Hematopoietic multipotent progenitor cell treated with erythropoietin and hydrocortisone succinate and interleukin-3 and kit ligand, for 4 days (in vitro differentiated cells): ENCODE data around the gene POLR2A.

ENCODE experiments used
- DNase-seq: peaks from one replicate; pipeline ENCODE4 v3.0.0-alpha.2; 2015

Gene POLR2A

DNA sequence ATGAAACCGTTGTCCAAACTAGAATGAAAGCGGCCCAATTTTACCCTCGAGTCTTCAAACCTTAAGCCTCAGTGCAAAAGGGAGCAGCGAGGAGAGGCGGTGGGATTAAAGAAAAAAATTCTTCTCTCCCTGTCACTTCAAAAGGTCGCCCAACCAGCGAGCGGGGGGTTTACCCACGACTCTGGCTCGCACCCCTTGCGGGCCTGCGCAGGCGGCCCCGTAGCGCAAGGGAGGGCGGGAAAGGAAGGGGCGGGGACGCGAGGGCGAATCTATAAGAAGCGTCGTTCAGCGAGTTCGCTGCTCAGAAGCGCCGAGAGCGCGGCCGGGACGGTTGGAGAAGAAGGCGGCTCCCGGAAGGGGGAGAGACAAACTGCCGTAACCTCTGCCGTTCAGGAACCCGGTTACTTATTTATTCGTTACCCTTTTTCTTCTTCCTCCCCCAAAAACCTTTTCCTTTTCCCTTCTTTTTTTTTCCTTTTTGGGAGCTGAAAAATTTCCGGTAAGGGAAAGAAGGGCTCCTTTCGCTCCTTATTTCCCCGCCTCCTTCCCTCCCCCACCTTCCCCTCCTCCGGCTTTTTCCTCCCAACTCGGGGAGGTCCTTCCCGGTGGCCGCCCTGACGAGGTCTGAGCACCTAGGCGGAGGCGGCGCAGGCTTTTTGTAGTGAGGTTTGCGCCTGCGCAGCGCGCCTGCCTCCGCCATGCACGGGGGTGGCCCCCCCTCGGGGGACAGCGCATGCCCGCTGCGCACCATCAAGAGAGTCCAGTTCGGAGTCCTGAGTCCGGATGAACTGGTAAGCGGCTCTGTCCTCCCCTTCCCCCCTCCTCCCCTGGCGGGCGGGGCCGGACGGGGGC lies at the start of gene POLR2A:
POLR2A (plus strand) TSS at position 300 of the 852 bp plus-strand sequence.
- peak; percentile 98 for DNase-seq

DNA sequence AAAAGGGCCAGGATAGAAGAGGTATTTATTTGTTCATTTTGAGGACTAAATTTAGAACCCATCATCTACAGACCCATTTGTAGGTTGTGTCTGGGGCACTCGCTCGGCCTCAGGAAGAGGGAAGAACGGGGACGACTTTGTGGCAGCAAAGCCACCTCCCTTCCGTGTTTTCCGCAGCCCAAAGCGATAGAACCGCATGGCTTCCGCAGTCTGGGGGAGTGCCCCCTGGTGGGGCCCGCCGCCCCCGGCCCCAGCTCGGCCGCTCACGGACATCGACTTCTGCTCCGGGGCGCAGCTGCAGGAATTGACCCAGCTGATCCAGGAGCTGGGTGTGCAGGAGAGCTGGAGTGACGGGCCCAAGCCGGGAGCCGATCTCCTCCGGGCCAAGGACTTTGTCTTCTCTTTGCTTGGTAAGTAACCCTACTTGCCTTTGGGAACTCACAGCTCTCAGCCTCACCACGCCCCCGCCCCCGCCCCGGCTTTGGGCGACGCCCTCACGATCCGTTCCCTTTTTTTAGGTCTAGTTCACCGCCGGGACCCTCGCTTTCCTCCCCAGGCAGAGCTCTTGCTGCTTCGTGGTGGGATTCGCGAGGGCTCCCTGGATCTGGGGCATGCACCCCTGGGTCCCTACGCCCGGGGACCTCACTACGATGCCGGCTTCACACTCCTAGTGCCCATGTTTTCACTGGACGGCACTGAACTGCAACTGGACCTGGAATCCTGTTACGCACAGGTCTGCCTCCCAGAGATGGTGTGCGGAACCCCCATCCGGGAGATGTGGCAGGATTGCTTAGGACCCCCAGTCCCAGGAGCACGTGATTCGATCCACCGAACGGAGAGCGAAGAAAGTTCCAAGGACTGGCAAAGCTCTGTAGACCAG lies 48.2 kb upstream of the POLR2A start:
- DNase-seq = peak; percentile 87

DNA sequence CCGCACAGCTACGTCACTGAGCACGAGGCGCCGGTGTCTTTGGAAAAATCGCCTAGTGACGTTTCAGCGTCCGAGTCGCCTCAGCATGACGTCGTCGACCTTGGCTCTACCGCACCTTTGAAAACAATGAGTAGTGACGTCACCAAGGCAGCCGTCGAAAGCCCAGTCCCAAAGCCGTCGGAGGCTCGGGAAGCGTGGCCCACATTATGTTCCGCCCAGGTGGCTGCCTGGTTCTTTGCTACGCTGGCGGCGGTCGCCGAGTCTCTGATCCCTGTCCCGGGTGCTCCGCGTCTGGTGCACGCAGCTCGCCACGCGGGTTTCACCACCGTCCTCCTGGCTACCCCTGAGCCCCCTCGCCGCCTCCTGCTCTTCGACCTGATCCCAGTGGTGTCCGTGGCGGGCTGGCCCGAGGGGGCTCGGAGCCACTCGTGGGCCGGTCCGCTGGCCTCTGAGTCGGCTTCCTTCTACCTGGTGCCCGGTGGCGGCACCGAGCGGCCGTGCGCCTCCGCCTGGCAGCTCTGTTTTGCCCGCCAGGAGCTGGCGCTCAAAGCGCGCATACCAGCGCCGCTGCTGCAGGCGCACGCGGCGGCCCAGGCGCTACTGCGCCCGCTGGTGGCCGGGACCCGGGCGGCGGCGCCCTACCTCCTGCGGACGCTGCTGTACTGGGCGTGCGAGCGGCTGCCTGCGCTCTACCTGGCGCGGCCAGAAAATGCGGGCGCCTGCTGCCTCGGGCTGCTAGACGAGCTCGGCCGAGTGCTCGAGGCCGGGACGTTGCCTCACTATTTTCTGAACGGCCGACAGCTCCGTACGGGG lies 47.4 kb upstream of the POLR2A start:
- peak; percentile 94 for DNase-seq

DNA sequence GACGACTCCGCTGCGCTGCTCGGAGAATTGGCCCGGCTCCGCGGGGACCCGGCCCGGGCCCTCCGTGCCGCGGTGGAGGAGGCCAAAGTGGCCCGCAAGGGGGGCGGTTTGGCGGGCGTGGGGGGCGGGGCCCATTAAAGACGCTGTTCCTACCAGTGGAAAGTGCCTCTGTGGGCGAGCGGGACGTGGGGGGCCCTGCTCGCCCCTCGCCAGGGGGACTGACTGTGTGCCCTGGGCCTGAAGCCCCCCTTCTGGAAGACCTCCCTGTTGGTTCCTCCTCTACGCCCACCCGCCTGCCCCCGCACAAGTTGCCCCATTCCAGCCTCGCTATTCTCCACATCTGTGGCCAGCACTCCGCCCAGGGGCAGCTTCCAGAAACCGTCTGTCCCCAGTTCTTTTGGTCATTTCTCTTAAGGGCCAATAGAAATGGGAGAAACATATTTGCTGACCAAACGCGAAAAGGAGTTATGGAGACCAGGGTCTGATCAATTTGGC lies 46.8 kb upstream of the POLR2A start:
- DNase-seq = no peak

DNA sequence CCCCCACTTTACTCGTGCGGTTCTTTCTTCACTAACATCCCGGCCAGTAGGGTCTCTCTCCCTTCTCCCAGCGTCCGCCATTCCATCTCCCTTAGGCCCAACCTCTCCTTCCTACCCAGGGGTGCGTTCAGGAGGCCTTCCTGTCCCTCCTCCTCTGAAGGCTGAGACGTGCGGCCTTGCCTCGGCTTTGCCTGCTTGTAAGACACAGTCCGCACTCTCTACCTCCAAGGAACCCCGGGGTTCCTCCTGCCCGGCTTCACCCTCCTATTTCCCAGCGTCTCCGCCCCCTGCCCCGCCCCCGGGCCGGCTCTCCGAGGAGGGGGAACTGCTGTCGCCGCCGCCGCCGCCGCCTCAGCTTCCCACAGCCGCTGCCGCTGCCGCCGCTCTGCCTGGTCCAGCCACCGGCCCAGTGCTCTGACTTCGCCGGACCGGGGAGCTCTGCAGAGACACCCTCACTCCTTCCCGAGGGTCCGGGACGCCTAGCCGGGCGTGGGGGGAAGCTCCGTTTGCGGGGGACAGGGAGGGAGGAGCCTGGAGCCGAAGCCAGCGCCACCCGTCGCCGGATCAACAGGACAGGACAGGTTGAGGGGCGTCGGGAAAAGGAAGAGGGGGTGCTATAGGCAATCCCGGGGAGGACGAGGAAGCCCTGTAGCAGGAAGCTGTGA lies 46.1 kb upstream of the POLR2A start:
- DNase-seq = peak; percentile 79

DNA sequence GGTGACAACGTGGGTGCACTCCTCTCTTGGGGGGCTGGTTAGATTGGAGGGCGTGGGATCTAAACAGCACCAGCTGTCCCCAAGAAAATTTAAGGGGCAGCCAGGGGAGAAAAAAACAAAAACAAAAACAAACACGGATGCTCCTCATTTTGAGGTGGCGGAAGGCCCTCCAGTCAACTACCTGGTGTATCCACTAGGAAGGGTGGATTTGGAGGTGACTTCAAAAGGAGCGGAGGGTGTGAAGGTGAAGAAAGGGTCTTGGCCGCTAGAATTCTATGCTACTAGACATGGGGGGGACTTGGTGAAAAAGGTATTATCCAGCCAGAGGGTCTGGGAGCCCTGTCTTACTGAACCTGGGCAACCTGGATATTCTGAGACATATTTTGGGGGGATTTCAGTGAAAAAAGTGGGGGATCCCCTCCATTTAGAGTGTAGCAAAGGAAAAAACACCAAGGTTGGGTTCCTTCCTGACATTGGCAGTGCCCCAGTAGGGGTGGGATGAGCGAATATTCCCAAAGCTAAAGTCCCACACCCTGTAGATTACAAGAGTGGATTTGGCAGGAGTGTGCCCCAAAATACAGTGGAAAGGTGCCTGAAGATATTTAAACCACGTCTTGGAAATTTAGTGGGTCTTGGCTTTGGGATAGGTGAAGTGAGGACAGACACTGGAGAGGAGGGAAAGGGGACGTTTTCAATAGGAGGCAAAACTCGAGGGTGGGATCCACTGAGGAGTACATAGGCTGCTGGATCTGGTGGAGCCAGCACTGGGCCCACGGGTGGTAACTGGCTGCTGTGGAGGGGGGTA lies 45.3 kb upstream of the POLR2A start:
- DNase-seq = no peak

DNA sequence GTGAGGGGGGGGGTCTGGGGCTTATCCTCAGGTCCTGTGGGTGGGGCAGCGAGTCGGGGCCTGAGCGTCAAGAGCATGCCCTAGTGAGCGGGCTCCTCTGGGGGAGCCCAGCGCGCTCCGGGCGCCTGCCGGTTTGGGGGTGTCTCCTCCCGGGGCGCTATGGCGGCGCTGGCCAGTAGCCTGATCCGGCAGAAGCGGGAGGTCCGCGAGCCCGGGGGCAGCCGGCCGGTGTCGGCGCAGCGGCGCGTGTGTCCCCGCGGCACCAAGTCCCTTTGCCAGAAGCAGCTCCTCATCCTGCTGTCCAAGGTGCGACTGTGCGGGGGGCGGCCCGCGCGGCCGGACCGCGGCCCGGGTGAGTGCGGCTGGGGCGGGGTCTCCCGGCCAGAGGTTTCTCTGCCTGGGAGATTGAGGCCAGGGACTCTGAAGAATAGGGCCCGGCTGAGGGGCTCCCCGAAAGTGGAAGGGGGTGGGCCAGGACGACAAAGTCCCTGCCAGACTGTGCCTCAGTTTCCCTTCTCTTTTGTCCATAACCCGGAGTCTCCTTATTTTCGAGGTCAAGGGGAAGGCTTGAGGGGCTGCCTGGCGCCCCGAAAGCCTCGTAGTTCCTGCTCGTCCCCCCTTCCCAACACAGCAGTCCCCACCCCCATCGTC lies 44.6 kb upstream of the POLR2A start, which contains the start of gene FGF11:
FGF11 (plus strand) TSS at position 51 of the 651 bp plus-strand sequence; CDS start at position 160, 109 bp downstream.
- no peak for DNase-seq

DNA sequence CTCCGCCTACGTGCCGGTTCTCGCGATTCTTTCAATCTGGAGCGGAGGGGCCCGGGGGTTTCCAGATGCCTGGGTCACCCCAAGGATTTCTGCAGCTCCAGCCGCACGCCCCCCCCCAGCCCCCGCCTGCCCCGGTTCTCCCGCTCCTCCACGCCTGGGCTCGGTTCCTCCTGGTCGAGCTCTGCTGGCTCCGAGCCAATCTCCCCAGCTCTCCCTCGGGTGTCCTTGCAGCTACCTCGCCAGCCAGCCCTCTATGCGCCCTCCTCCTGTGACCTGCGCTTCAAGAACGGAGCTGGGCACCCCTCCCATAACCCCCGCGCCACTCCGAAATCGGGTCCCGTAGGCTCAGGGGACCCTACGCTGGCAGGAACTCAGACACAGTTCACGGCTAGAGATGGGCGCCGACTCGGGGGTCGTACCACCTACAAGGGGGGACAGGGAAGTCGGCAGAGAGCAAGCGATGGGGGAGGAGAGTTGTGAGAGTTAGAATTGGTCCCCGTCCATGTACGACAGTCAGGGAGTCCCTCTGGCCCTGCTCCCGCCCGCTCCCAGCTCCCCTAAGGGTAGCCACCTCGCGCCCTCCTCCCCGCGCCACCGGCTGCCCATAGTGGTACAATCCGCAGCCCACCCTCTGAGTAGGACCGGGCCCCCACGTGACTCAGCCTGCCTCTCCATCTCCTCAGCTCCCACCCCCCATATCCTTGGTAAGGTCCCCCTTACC lies 43.9 kb upstream of the POLR2A start:
- DNase-seq = peak; percentile 54

DNA sequence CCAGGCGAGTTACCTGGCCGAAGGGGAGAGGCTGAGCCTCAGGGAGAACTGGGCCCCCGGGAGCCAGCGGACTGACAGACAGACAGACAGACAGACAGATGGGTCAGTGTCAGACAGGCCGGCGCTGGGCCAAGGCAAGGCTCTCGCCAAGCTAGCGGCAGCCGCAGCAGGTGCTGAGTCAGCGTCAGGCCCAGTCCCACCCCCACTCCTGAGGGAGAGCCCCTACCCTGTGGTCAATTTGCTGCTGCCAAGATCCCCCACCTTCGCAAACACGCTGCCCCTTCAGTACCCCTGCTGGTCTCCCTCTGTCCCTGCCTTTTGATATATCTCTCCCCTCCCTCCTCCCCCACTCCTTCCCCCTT lies 43.4 kb upstream of the POLR2A start:
- DNase-seq = peak; percentile 60

DNA sequence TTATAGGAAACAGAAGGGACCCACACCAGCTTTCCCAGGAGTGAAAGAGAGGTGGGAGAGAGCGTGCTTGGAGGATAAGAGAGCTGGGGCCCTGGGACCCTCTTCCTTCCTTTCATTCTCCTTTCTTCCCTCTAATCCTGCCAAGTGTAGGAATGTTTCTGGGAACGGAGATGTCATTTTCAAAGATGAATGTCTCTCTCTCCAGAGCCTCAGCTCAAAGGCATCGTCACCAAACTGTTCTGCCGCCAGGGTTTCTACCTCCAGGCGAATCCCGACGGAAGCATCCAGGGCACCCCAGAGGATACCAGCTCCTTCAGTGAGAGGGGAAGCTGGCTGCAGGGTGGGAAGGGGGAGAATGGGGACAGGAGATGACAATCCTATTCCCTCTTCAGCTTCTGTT lies 42.9 kb upstream of the POLR2A start:
- DNase-seq = no peak

DNA sequence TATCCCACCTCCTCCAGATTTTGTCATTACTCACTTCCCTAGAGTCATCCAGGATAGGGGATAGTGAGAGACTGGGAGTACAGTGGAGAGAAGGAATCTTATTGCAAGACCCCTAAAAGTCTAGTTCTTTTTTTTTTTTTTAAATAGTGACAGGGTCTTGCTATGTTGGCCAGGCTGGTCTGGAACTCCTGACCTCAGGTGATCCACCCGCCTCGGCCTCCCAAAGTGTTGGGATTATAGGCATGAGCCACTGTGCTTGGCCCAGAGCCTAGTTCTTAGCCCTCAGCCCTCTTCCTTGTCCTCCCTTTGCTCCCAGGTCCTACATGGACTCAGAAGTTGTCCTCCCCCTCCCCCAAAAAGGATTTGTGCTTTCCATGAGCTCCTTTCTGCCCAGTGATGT lies 42.0 kb upstream of the POLR2A start:
- DNase-seq = no peak

DNA sequence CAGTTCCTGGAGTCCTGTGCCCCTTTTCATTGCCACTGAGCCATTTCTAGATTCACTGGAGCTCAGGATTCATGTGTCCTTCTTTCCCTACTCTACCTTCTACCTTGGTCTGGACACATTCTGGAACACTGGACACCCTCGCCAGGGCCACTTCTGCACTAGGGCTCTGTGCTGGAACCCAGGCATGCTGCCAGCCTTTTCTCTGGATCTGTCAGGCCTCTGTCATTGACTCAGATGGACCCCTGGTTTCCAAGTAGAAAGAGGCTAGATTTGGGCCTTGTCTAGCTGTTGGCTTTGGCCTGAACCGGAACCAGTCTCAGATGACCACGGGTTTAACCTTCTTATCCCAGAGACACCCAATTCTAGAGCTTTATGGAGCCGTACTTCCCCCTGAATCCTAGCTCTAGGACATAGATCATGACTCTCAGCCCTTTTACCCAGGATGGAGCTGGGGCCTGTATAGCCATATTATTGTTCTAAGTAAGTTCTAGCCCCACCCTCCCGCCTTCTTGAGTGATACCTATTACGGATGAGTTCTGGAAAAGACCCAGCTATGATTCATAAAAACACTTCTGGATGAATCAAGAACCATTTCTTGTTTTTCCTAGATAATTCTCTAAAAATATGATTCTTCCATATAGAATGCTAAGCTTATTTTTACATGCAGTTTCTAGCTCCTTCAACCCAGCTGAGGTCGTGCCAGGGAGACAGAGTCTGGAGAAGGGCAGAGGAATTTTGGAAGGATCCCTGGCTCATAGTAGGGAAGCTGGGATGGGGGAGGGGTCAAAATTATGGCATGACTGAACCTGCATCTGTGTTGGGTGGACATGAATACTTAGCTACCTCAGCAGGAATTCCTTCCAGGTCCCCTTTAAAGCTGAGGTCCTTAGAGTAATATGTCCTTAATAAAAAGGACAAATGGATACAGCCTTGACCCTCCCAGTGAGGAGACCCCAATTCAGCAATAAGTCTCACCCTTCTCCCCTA lies 40.4 kb upstream of the POLR2A start:
- no peak for DNase-seq

DNA sequence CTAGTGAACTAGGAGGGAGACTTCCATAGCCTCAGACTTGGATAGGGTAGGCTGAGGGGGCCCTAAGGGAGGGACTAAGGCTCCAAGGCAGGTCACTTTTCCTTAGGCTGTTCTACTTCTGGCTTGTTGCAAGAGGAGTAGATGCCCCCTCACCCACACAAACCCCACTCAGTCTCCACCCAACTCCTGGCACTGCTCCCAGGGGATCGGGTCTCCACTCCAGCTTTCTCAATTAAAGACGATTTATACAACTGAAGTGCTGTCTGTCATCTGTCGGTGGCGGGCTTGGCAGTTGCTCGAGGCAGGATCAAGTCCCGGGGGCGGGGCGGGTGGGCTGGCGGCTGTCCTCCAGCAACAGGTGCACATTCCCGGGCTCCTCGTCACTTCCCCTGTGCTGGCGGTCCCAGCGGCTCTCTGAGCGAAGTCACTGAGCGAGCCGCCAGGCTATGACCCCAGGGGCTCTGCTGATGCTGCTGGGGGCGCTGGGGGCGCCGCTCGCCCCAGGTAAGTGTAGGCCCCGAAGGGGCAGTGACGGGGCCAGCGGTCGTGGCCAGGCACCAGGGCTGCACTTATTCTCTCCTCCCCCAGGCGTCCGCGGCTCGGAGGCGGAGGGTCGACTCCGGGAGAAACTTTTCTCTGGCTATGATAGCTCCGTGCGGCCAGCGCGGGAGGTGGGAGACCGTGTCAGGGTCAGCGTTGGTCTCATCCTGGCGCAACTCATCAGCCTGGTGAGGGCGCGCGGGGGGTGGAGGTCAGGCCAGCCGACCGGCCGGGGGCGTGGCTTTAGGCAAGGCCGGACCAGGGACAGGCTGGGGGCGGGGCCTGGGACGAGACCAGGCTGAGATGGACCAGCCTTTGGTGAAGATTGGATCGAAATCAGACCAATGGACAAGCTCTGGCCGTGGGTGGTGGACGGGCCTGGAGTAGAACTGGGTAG lies 39.2 kb upstream of the POLR2A start, which contains the start of gene CHRNB1:
CHRNB1 (plus strand) TSS at position 380 of the 937 bp plus-strand sequence; CDS start at position 447, 67 bp downstream.
- DNase-seq = peak; percentile 60

DNA sequence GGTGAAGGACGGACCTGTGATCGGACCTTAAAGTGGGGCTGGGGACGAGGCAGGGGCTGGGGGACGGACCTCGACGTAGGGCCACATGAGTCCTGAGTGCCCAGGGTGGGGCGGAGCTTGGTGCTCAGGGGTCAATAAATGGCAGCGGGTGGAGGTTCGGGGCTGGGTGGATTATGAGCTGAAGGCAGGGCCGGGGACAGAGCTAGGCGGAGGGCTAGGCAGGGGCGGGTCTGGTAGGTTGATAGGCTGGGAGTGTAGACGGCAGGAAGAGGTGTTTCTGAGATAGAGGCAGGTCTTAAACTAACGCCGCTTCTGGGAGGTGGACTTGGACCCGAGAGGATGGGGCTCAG lies 38.6 kb upstream of the POLR2A start:
- peak; percentile 64 for DNase-seq

DNA sequence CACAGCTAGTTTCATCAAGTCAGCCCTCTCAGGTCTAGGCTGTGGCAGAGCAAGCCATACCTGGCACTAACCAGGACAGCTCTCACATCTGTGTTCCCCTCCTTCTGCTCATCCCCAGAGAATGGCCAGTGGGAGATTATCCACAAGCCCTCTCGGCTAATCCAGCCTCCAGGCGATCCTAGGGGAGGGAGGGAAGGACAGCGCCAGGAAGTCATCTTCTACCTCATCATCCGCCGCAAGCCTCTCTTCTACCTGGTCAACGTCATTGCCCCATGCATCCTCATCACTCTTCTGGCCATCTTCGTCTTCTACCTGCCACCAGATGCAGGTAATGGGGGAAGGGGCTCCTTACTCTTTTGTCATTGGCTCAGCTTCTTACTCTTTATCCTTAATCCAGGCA lies 35.7 kb upstream of the POLR2A start:
- DNase-seq = no peak

DNA sequence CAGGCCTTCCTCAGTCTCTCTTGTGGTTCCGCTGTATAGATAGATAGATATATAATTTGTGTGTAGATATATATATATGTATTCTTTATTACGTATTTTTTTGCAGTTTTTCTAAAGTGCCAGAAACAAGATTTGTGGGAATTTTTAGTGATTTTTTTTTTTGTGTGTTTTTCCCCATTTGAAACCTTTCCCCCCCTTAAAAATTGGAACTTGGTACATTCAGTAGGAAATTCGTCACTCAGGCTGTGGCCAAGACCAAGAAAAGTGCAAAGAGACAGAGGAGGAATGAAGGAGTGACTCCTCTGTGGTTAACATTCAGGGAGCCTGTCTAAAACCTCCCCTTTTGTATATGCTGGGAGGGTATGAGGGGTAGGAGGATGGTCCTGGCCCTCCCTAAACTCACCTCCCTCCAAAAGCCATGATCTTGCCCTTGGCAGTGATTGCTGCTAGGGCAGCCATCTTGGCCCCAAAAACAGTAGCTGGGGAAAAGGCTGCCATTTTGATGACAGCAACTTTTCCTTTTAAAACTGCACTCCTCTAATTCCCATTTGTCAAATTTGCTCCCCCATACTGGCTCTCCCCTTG lies 24.1 kb upstream of the POLR2A start:
- DNase-seq = no peak
